ENCODE results near the gene EIF4G1. TPM values are rescaled to one million over a fixed set of nuclear protein-coding genes. Genes with fewer than 3 reads are reported as not detected.

The EIF4G1 gene
- total RNA-seq, 1 donor from 2014 or later: 212 TPM

DNA sequence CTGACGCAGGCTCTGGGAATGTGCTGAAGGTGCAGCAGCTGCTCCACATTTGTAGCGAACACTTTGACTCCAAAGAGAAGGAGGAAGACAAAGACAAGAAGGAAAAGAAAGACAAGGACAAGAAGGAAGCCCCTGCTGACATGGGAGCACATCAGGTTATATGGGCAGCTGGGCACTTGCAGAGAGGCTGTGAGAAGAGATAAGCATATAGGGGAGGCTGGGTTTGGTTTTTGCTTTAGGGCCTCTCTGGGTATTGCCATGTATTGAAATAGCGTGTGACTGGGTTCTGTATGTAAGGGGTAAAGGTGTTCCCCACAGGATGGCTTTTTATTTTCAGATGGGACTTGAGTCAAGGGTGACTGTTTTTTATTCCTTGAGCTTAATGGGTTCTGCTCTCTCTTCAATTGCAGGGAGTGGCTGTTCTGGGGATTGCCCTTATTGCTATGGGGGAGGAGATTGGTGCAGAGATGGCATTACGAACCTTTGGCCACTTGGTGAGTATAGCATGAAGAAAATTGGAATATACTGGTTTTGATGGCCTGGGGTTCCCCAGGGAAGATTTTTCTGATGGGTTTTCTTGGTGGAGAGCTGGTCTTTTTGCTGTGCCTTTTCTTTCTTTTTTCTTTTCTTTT is 7.9 kb upstream of the EIF4G1 start:
- no peak for DNase-seq (ENCODE audit: low read depth in 2 of 2)

- DNase-seq (ENCODE audit: low read depth in 2 of 2): no peak
Observed at GRCh38 chr3:184307915-184308314, 6.5 kb upstream of the EIF4G1 start.

GRCh38 chr3:184308744-184309143 is 5.7 kb upstream of the EIF4G1 start:
- DNase-seq (ENCODE audit: low read depth in 2 of 2): no peak

- DNase-seq (ENCODE audit: low read depth in 2 of 2): no peak
Observed at GRCh38 chr3:184311633-184312032, 2.8 kb upstream of the EIF4G1 start.

DNA sequence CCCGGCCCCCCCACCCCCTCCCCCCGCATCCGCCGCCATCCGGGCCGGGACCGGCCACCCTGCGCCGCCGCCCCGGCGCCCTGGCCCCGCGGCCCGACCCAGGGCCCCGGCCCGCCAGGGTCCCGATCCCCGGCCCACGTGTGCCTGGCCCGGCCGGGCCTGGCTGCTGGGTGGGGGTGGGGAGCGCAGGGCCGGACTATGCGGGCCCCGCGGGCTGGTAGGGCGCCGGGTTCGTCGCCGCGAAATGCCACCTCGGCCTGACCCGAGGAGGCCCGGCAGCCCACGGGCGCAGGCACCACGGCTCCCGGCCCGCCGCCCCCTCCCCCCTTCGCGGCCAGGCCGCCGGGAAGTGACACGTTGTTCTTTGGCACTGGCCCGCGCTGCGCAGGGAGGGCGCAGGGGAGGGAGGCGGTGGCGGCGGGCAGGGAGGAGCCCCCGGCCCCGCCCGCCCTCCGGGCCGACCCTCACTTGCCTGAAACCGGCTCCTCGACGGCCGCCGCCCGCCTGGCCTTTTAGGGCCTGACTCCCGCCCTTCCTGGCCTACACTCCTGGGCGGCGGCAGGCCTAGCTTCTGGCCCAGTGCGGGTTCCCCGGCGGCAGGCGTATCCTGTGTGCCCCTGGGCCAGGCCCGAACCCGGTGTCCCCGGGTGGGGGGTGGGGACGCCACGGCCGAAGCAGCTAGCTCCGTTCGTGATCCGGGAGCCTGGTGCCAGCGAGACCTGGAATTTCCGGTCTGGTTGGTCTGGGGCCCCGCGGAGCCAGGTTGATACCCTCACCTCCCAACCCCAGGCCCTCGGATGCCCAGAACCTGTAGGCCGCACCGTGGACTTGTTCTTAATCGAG is 515 bp downstream of the EIF4G1 start:
- peak in 1 of 2 donors; percentile 90 for DNase-seq (ENCODE audit: low read depth in 2 of 2)

GRCh38 chr3:184315543-184315867 is 1.1 kb downstream of the EIF4G1 start:
- no peak for DNase-seq (ENCODE audit: low read depth in 2 of 2)

- peak in 1 of 2 donors; percentile 21 for DNase-seq (ENCODE audit: low read depth in 2 of 2)
Observed at GRCh38 chr3:184315871-184316661, 1.7 kb downstream of the EIF4G1 start.

DNA sequence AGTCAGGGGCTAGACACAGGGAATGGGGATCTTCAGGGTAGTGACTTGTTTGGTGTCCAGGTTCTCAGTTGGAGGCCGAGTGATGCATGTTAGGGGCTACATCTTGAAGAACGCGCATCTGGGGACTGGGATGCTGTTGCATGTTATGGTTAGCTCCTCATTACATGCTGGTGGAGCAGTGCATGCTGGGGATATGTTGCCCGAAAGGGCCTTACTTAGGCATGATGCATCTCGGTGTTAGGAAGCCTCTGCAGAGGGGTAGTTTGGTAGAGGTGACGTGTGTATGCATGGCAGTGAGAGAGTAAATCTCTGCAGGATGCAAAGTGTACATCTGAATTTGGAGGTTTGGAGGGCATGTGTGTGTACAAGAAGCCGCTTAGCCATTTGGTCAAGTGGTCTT is 2.4 kb downstream of the EIF4G1 start:
- no peak for DNase-seq (ENCODE audit: low read depth in 2 of 2)

DNA sequence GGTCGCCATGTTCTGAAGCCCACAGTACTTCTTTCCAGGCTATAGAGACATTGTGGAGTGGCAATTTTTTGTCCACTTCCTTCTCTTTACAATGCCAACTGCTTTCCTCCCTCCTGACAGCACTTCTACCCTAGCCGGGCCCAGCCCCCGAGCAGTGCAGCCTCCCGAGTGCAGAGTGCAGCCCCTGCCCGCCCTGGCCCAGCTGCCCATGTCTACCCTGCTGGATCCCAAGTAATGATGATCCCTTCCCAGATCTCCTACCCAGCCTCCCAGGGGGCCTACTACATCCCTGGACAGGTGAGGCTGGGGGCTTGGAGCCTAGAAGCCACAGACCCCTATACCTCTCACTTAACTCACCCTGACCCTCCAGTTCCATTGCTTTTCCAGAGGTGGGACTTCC is 2.8 kb downstream of the EIF4G1 start:
- DNase-seq (ENCODE audit: low read depth in 2 of 2): no peak

DNA sequence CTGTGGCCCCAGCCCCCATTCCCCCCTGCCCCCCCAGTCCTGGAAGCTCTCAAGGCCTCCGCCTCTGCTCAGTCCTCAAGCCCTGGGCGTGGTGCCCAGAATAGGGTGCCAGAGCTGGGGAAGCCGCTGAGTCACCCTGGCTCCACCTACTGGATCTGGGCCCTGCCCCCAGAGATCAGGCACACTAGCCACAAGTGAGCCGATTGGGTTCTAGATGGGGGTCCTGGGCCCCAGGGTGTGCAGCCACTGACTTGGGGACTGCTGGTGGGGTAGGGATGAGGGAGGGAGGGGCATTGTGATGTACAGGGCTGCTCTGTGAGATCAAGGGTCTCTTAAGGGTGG is 5.7 kb downstream of the EIF4G1 start:
- DNase-seq (ENCODE audit: low read depth in 2 of 2): peak in 1 of 2 donors; percentile 94

DNA sequence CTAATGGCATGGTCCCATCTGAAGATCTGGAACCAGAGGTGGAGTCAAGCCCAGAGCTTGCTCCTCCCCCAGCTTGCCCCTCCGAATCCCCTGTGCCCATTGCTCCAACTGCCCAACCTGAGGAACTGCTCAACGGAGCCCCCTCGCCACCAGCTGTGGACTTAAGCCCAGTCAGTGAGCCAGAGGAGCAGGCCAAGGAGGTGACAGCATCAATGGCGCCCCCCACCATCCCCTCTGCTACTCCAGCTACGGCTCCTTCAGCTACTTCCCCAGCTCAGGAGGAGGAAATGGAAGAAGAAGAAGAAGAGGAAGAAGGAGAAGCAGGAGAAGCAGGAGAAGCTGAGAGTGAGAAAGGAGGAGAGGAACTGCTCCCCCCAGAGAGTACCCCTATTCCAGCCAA is 7.3 kb downstream of the EIF4G1 start:
- no peak for DNase-seq (ENCODE audit: low read depth in 2 of 2)

- DNase-seq (ENCODE audit: low read depth in 2 of 2): no peak
Observed at GRCh38 chr3:184322731-184323487, 8.5 kb downstream of the EIF4G1 start.

DNA sequence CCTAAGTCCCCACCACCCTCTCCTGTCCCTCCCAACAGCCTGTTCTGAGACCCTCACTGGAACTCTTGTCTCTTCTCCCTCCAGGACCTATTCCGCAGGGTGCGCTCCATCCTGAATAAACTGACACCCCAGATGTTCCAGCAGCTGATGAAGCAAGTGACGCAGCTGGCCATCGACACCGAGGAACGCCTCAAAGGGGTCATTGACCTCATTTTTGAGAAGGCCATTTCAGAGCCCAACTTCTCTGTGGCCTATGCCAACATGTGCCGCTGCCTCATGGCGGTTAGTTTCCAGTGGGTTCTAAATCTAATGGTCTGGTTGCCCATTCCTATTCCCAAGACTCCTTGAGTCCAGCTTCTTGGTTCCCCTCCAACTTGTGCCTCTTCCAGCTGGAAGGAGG is 9.3 kb downstream of the EIF4G1 start:
- DNase-seq (ENCODE audit: low read depth in 2 of 2): no peak

GRCh38 chr3:184325269-184325668 is 10.9 kb downstream of the EIF4G1 start:
- no peak for DNase-seq (ENCODE audit: low read depth in 2 of 2)

- no peak for DNase-seq (ENCODE audit: low read depth in 2 of 2)
Observed at GRCh38 chr3:184325715-184326369, 11.4 kb downstream of the EIF4G1 start.

GRCh38 chr3:184327171-184327570 is 12.8 kb downstream of the EIF4G1 start:
- DNase-seq (ENCODE audit: low read depth in 2 of 2): no peak

DNA sequence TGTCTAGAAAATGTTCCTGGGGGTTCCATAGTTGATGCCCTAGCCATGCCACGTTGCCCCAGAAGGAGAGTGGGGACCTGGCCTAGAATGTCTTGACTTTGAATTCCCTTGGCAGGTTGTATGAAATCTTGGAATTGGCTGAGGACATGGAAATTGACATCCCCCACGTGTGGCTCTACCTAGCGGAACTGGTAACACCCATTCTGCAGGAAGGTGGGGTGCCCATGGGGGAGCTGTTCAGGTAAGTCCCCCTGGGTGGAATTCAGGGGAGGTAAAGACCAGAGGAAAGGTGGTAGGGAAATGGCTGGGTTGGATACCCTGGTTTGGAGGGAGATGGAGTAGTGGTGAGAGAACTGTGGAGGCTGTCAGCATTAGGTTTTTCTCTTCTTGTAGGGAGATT is 14.1 kb downstream of the EIF4G1 start:
- no peak for DNase-seq (ENCODE audit: low read depth in 2 of 2)

GRCh38 chr3:184332370-184333090 is 18.1 kb downstream of the EIF4G1 start:
- peak; percentile 76 to 97 for DNase-seq (ENCODE audit: low read depth in 2 of 2)

GRCh38 chr3:184333190-184333589 is 18.8 kb downstream of the EIF4G1 start:
- no peak for DNase-seq (ENCODE audit: low read depth in 2 of 2)

DNA sequence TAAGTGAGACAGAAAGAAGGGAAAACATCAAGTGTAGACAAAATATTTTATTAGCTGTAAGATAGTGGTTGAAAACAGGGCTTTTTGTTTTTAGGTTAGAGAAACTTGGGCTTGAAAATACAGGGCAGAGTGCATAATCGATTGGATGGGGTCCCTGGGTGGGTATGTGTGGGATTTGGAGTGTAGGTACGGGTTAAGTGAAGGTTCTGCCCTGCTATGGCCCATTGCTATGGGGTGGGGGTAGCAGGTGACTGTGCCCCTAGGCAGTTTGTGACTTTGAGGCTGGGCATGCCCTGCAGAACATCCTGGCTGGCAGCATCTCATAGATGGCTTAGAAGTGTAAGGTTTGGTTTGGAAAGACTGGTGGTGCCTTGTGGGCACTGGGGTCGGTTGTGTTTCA is 19.3 kb downstream of the EIF4G1 start:
- DNase-seq (ENCODE audit: low read depth in 2 of 2): no peak

Measured in dermis microvascular lymphatic vessel endothelial cell (primary cell).